Thoracic aorta (tissue), 2 donors: ENCODE measurements around the gene TXNL4A. TPM values are rescaled to one million over a fixed set of nuclear protein-coding genes. Genes with fewer than 3 reads are reported as not detected.

Experiments
- ATAC-seq: fragments of 150-250 bp; one replicate; pipeline ENCODE4 v1.8.0; 2017; ENCODE audit warnings: low read depth; ENCODE audit not compliant: insufficient number of reproducible peaks, low FRiP score
- DNase-seq: peaks from one replicate; pipeline ENCODE4 v3.0.0-alpha.2; 2020; ENCODE audit warnings: low spot score
- H3K27ac ChIP-seq, 2 donors: fragments of 200-600 bp; sonication (generic); 1 replicate in 1 of 2; 2 replicates in 1 of 2; pipeline ENCODE4 v1.5.1; 2016; ENCODE audit warnings: mild to moderate bottlenecking in 2 of 2, moderate library complexity in 2 of 2
- H3K27me3 ChIP-seq: fragments of 200-600 bp; sonication (generic); replicated peaks from 2 replicates; pipeline ENCODE4 v1.6.0; 2016; ENCODE audit warnings: mild to moderate bottlenecking; ENCODE audit not compliant: insufficient read depth
- H3K36me3 ChIP-seq: fragments of 200-600 bp; sonication (generic); one replicate; pipeline ENCODE4 v1.5.1; 2016
- H3K4me1 ChIP-seq, 2 donors: fragments of 200-600 bp; sonication (generic); 1 replicate in 1 of 2; 2 replicates in 1 of 2; pipeline versions ENCODE4 v1.5.1 to v1.6.0; 2016; ENCODE audit warnings: low read depth in 2 of 2, mild to moderate bottlenecking in 1 of 2; ENCODE audit not compliant: control insufficient read depth in 1 of 2
- H3K4me3 ChIP-seq: fragments of 200-600 bp; sonication (generic); 2 replicates; pipeline ENCODE4 v1.5.1; 2016; ENCODE audit warnings: mild to moderate bottlenecking
- H3K9me3 ChIP-seq: fragments of 200-600 bp; sonication (generic); 2 replicates; pipeline ENCODE4 v1.5.1; 2016
- CTCF ChIP-seq: fragments of 200-600 bp; sonication (generic); IDR thresholded peaks from one replicate; pipeline ENCODE4 v1.5.1; 2019; ENCODE audit warnings: antibody characterized with exemption
- total RNA-seq, 2 donors: library from RNA; depleted of rRNA; stranded (reverse); fragments of >200 nt; gene quantifications; one replicate each; pipeline versions ENCODE4 v1.1.0 to v1.2.3, GENCODE V29; 2016

The TXNL4A gene
- total RNA-seq, 2 donors from 2014 or later = 12.0 to 31.5 TPM

GRCh38 chr18:79948719-79949411 lies 39.5 kb downstream of the TXNL4A start:
- Histone ChIP-seq H3K27me3 (no peaks in the 10 kb centered on the region), H3K27ac (no peak overlapping the region), H3K9me3 (no peaks in the 10 kb centered on the region), H3K36me3 (no peaks in the 10 kb centered on the region), H3K4me1 (peaks cover 14 to 46% of the 10 kb centered on the region in 2 donors), H3K4me3 (peak overlapping the region; percentile 97)
- no peak for DNase-seq
- TF ChIP-seq CTCF = no peak
- no peak for ATAC-seq

- H3K4me3 ChIP-seq = no peak overlapping the region
- H3K27ac ChIP-seq = no peak overlapping the region
- H3K4me1 ChIP-seq = peaks cover 14 to 46% of the 10 kb centered on the region in 2 donors
- H3K27me3 ChIP-seq = no peaks in the 10 kb centered on the region
- TF ChIP-seq CTCF = no peak
- no peaks in the 10 kb centered on the region for H3K9me3 ChIP-seq
- no peak for ATAC-seq
- no peaks in the 10 kb centered on the region for H3K36me3 ChIP-seq
- no peak for DNase-seq
Observed at GRCh38 chr18:79947881-79948610, 40.3 kb downstream of the TXNL4A start.

- ATAC-seq (no peak), DNase-seq (no peak)
- Histone ChIP-seq H3K4me1 (peaks cover 14 to 44% of the 10 kb centered on the region in 2 donors), H3K9me3 (no peaks in the 10 kb centered on the region), H3K4me3 (no peak overlapping the region), H3K27me3 (no peaks in the 10 kb centered on the region), H3K36me3 (peaks cover 3% of the 10 kb centered on the region), H3K27ac (no peak overlapping the region)
- no peak for TF ChIP-seq CTCF
Observed at GRCh38 chr18:79947054-79947755, 41.2 kb downstream of the TXNL4A start.

GRCh38 chr18:79945118-79946042 lies 43.0 kb downstream of the TXNL4A start:
- Histone ChIP-seq H3K4me3 (no peak overlapping the region), H3K4me1 (peaks cover 13 to 37% of the 10 kb centered on the region in 2 donors), H3K36me3 (peaks cover 14% of the 10 kb centered on the region), H3K27me3 (no peaks in the 10 kb centered on the region), H3K27ac (no peak overlapping the region), H3K9me3 (no peaks in the 10 kb centered on the region)
- TF ChIP-seq CTCF = no peak
- ATAC-seq (no peak), DNase-seq (no peak)
